Activated CD8-positive, alpha-beta T cell treated with anti-CD3 and anti-CD28 coated beads for 36 hours (primary cell): ENCODE measurements around the gene LHX3. TPM values are rescaled to one million over a fixed set of nuclear protein-coding genes. Genes with fewer than 3 reads are reported as not detected.

Source experiments
- ATAC-seq: fragments of 200-7000 bp; cut with Tn5 transposase; one replicate; pipeline ENCODE4 v1.10.0; 2021; ENCODE audit warnings: mild to moderate bottlenecking, moderate library complexity
- CTCF ChIA-PET: fragments of 350-600 bp; sonication (Branson Sonifier 250); formaldehyde crosslinking; loops from one replicate; lab custom pipeline; 2021; ENCODE audit warnings: antibody characterized with exemption; lab: Charles Lee
- POLR2A ChIA-PET: fragments of 350-600 bp; sonication (Branson Sonifier 250); formaldehyde crosslinking; loops from one replicate; lab custom pipeline; 2021; ENCODE audit warnings: antibody characterized with exemption; lab: Charles Lee
- DNase-seq: peaks from one replicate; pipeline ENCODE4 v3.0.0-alpha.2; 2020
- H3K27ac Mint-ChIP-seq: one replicate; pipeline ENCODE4 v1.8.0; 2021; ENCODE audit warnings: mild to moderate bottlenecking, mixed read lengths
- H3K27me3 Mint-ChIP-seq: one replicate; pipeline ENCODE4 v1.8.0; 2021; ENCODE audit warnings: mixed read lengths
- H3K36me3 Mint-ChIP-seq: one replicate; pipeline ENCODE4 v1.8.0; 2021; ENCODE audit warnings: low read depth, mixed read lengths
- H3K4me1 Mint-ChIP-seq: one replicate; pipeline ENCODE4 v1.8.0; 2021; ENCODE audit warnings: low read depth, mixed read lengths
- H3K4me3 Mint-ChIP-seq: one replicate; pipeline ENCODE4 v1.8.0; 2021; ENCODE audit warnings: mild to moderate bottlenecking, moderate library complexity, mixed read lengths
- H3K9me3 Mint-ChIP-seq: one replicate; pipeline ENCODE4 v1.8.0; 2021; ENCODE audit warnings: mixed read lengths
- intact Hi-C: fragments of 100-400 bp; cut with micrococcal nuclease; formaldehyde crosslinking; loops from one replicate; pipeline ENCODE4 v1.10.0; 2022
- total RNA-seq, 2 experiments: library from RNA; stranded (reverse); gene quantifications; one replicate each; pipeline ENCODE4 v1.2.3, GENCODE V29; 2021
- TF ChIP-seq, protein P1 (sequence below): fragments of 200-600 bp; IDR thresholded peaks from one replicate; pipeline ENCODE4 v1.8.0; 2022; ENCODE audit warnings: antibody characterized with exemption, mild to moderate bottlenecking

The LHX3 gene
- total RNA-seq, 2 experiments from 2014 or later = not detected

GRCh38 chr9:136197084-136197875 is 7.6 kb downstream of the LHX3 start:
- peaks cover 9% of the 10 kb centered on the region for H3K4me1 Mint-ChIP-seq
- H3K9me3 Mint-ChIP-seq = no peaks in the 10 kb centered on the region
- H3K27ac Mint-ChIP-seq = no peak overlapping the region
- ChIA-PET CTCF (no interaction called here), POLR2A (no interaction called here)
- TF ChIP-seq, protein P1, sequence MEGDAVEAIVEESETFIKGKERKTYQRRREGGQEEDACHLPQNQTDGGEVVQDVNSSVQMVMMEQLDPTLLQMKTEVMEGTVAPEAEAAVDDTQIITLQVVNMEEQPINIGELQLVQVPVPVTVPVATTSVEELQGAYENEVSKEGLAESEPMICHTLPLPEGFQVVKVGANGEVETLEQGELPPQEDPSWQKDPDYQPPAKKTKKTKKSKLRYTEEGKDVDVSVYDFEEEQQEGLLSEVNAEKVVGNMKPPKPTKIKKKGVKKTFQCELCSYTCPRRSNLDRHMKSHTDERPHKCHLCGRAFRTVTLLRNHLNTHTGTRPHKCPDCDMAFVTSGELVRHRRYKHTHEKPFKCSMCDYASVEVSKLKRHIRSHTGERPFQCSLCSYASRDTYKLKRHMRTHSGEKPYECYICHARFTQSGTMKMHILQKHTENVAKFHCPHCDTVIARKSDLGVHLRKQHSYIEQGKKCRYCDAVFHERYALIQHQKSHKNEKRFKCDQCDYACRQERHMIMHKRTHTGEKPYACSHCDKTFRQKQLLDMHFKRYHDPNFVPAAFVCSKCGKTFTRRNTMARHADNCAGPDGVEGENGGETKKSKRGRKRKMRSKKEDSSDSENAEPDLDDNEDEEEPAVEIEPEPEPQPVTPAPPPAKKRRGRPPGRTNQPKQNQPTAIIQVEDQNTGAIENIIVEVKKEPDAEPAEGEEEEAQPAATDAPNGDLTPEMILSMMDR = no peak
- intact Hi-C loops = no loop called here
- DNase-seq (no peak), ATAC-seq (peak; percentile 29)
- H3K27me3 Mint-ChIP-seq = peaks cover 50% of the 10 kb centered on the region
- no peaks in the 10 kb centered on the region for H3K36me3 Mint-ChIP-seq
- no peak overlapping the region for H3K4me3 Mint-ChIP-seq

DNA sequence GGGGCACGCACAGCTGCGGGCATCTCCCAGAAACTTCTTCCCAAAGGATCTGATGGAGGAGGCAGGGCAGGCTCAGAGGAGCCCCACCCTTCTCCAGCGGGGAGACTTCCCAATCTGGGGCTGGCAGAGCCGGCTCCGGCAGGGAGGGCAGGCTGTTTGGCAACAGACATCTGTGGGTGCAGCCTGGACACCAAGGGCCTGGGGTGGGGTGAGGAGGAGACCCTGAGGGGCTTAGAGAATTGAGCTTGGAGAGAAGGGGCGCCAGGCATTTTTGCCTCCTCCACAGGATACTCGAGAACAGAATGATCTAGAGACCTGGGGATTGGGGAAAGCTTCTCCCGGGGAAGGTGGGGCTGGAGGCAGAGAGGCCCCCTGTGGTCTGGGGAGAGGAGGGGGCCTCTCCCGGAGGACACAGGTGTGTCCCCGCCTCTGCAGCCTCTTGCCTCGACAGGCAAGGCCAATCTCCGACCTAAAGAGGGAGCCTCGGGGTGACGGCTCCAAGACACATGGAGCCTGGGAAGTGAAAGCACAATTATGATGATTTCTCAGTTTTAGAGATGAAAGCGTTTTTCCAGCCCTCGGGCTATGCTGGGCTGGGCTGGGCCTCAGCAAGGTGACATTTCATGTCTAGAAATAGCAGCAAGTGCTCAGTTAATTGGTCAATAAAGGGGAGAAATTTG is 8.4 kb downstream of the LHX3 start:
- intact Hi-C loops = no loop called here
- Mint-ChIP-seq H3K9me3 (no peaks in the 10 kb centered on the region), H3K4me1 (peaks cover 12% of the 10 kb centered on the region), H3K27ac (no peak overlapping the region), H3K36me3 (no peaks in the 10 kb centered on the region), H3K4me3 (no peak overlapping the region), H3K27me3 (peaks cover 56% of the 10 kb centered on the region)
- peak; percentile 35 for ATAC-seq
- CTCF ChIA-PET = no interaction called here
- peak; percentile 25 for DNase-seq
- TF ChIP-seq, protein P1 = no peak
- POLR2A ChIA-PET = no interaction called here

DNA sequence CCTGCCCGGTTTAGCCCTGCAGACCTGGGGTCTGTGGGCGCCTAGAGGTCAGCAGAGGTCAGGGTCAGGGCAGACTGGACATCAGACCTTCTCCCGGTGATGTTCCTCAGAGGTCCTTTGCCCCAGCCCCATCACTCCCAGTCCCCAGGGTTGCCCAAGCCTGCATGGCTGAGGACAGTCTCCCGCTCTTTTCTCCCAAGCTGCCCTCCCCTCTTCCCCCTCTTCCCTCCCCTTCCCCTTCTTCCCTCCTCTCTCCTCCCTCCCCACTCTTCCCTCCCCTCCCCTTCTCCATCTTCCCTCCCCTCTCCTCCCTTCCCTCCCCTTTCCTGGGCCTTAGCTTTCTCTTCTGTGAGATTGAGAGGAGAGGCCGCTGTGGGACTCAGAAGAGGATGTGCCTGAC is 10.4 kb downstream of the LHX3 start:
- H3K4me1 Mint-ChIP-seq = peaks cover 12% of the 10 kb centered on the region
- ATAC-seq (no peak), DNase-seq (no peak)
- TF ChIP-seq, protein P1 = no peak
- H3K36me3 Mint-ChIP-seq = no peaks in the 10 kb centered on the region
- peaks cover 58% of the 10 kb centered on the region for H3K27me3 Mint-ChIP-seq
- intact Hi-C loops = no loop called here
- ChIA-PET CTCF (no interaction called here), POLR2A (no interaction called here)
- H3K9me3 Mint-ChIP-seq = no peaks in the 10 kb centered on the region
- no peak overlapping the region for H3K27ac Mint-ChIP-seq
- H3K4me3 Mint-ChIP-seq = no peak overlapping the region

DNA sequence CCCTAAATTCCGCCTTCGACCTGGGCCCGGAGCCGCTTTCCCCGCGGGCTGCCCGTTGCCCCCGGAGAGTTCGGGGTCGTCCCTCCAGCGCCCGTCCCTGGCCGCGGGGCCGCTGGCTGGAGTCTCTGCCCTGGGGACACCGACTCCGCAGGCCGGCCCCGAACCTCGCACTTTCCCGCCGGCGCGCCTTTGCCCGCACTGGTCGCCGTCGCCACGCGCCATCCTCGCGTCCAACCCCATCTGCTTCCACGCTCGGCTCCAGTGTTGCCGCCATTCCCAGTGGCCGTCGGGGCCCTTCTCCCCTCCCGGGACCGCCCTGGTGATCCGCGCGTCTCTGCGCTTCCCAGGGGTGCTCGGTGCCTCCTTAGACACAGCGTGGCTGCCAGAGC is 11.0 kb downstream of the LHX3 start:
- Mint-ChIP-seq H3K27ac (no peak overlapping the region), H3K9me3 (no peaks in the 10 kb centered on the region), H3K27me3 (peaks cover 57% of the 10 kb centered on the region), H3K4me1 (peaks cover 12% of the 10 kb centered on the region), H3K36me3 (no peaks in the 10 kb centered on the region), H3K4me3 (no peak overlapping the region)
- ChIA-PET CTCF (no interaction called here), POLR2A (no interaction called here)
- no peak for ATAC-seq
- intact Hi-C loops = no loop called here
- TF ChIP-seq, protein P1 = no peak
- DNase-seq = no peak
